H1 (cell line): ENCODE results near the gene BMI1. TPM values are rescaled to one million over a fixed set of nuclear protein-coding genes. Genes with fewer than 3 reads are reported as not detected.

Source experiments
- CTCF ChIA-PET: fragments of 300-600 bp; sonication (Branson Sonifier 250); formaldehyde crosslinking; loops from one replicate; lab custom pipeline; 2021; ENCODE audit not compliant: partially characterized antibody; lab: Charles Lee
- POLR2A ChIA-PET: fragments of 300-600 bp; sonication (Branson Sonifier 250); formaldehyde crosslinking; loops from one replicate; lab custom pipeline; 2021; ENCODE audit warnings: inconsistent platforms; ENCODE audit not compliant: partially characterized antibody; lab: Charles Lee
- DNase-seq, 2 experiments: peaks; one replicate each; pipeline versions ENCODE4 v3.0.0 to v3.0.0-alpha.2; 2010 to 2022; ENCODE audit warnings: low spot score in 2 of 2, low read depth in 1 of 2, mixed read lengths in 1 of 2
- FAIRE-seq: peaks from 2 replicates; lab custom pipeline; 2011; peaks lifted over from hg19 to GRCh38; lab: Jason Lieb, UNC
- H2AFZ ChIP-seq: 2 replicates; pipeline ENCODE4 v1.8.1; 2012; ENCODE audit warnings: low read length, inconsistent platforms
- H2AK5ac ChIP-seq: 2 replicates; pipeline ENCODE4 v1.6.1; 2013; ENCODE audit warnings: low read depth, low read length
- H2BK120ac ChIP-seq: replicated peaks from 2 replicates; pipeline ENCODE3; 2013; ENCODE audit warnings: low read depth, low read length, inconsistent platforms
- H2BK12ac ChIP-seq: 2 replicates; pipeline ENCODE4 v1.6.1; 2013; ENCODE audit warnings: low read depth, low read length
- H2BK15ac ChIP-seq: 2 replicates; pipeline ENCODE4 v1.6.1; 2013; ENCODE audit warnings: low read length
- H2BK20ac ChIP-seq: 2 replicates; pipeline ENCODE4 v1.6.1; 2013; ENCODE audit warnings: low read length
- H2BK5ac ChIP-seq: 2 replicates; pipeline ENCODE4 v1.6.1; 2013; ENCODE audit warnings: low read depth, low read length
- H3K14ac ChIP-seq: 2 replicates; pipeline ENCODE4 v1.6.1; 2013; ENCODE audit warnings: inconsistent platforms; ENCODE audit not compliant: insufficient read length
- H3K18ac ChIP-seq: 2 replicates; pipeline ENCODE4 v1.6.1; 2013; ENCODE audit warnings: low read length; ENCODE audit errors: extremely low read depth
- H3K23ac ChIP-seq: 2 replicates; pipeline ENCODE4 v1.6.1; 2013; ENCODE audit warnings: inconsistent platforms; ENCODE audit not compliant: insufficient read length
- H3K23me2 ChIP-seq: 2 replicates; pipeline ENCODE4 v1.6.1; 2013; ENCODE audit warnings: low read depth, low read length
- H3K27ac ChIP-seq: 2 replicates; pipeline ENCODE4 v1.6.1; 2011; ENCODE audit warnings: low read depth, low read length, inconsistent platforms
- H3K27me3 ChIP-seq, 4 experiments: replicated peaks in 1 of 4; 1 replicate in 1 of 4; 2 replicates in 3 of 4; pipeline versions ENCODE4 v1.6.1 to v1.8.1; 2011 to 2013; ENCODE audit warnings: low read length in 3 of 4, mild to moderate bottlenecking in 3 of 4, inconsistent platforms in 2 of 4, mixed read lengths in 2 of 4, moderate library complexity in 1 of 4; ENCODE audit not compliant: control insufficient read depth in 3 of 4, insufficient read depth in 3 of 4; ENCODE audit errors: extremely low read depth in 1 of 4
- H3K36me3 ChIP-seq, 4 experiments: 2 replicates each; pipeline versions ENCODE4 v1.6.1 to v1.8.1; 2011 to 2013; ENCODE audit warnings: mild to moderate bottlenecking in 4 of 4, low read length in 3 of 4, moderate library complexity in 2 of 4, control low read depth in 1 of 4, inconsistent platforms in 1 of 4; ENCODE audit not compliant: insufficient read depth in 4 of 4, control insufficient read depth in 2 of 4
- H3K4ac ChIP-seq: replicated peaks from 2 replicates; pipeline ENCODE3; 2013; ENCODE audit warnings: low read length, low read depth, mixed read lengths, inconsistent platforms; ENCODE audit not compliant: insufficient read length
- H3K4me1 ChIP-seq, 4 experiments: replicated peaks in 1 of 4; 1 replicate in 1 of 4; 2 replicates in 3 of 4; pipeline versions ENCODE4 v1.6.1 to v1.8.1; 2011 to 2013; ENCODE audit warnings: low read length in 3 of 4, inconsistent platforms in 2 of 4, mixed read lengths in 1 of 4; ENCODE audit not compliant: insufficient read depth in 4 of 4, control insufficient read depth in 3 of 4
- H3K4me2 ChIP-seq, 2 experiments: 2 replicates each; pipeline versions ENCODE4 v1.6.1 to v1.8.1; 2011 to 2013; ENCODE audit warnings: low read depth in 2 of 2, low read length in 2 of 2, control low read depth in 1 of 2, inconsistent platforms in 1 of 2, mild to moderate bottlenecking in 1 of 2; ENCODE audit not compliant: insufficient read depth in 1 of 2
- H3K4me3 ChIP-seq, 4 experiments: fragments of 200-600, 300-600 bp in 1 of 4; sonication (generic), shearing (Covaris generic), sonication (Bioruptor Twin) in 1 of 4; 2 replicates each; pipeline versions ENCODE4 v1.5.1 to v1.8.1; 2011 to 2016; ENCODE audit warnings: low read length in 4 of 4, low read depth in 3 of 4, control low read depth in 2 of 4, inconsistent platforms in 2 of 4, mild to moderate bottlenecking in 2 of 4, mixed read lengths in 1 of 4, moderate library complexity in 1 of 4; ENCODE audit not compliant: insufficient read depth in 2 of 4; ENCODE audit errors: extremely low read depth in 1 of 4
- H3K56ac ChIP-seq: replicated peaks from 2 replicates; pipeline ENCODE3; 2013; ENCODE audit warnings: low read depth, mild to moderate bottlenecking, mixed read lengths, low read length, inconsistent platforms; ENCODE audit not compliant: insufficient read length
- H3K79me1 ChIP-seq: 2 replicates; pipeline ENCODE4 v1.6.1; 2013; ENCODE audit warnings: low read depth, low read length, control low read depth
- H3K79me2 ChIP-seq, 2 experiments: 2 replicates each; pipeline versions ENCODE4 v1.6.1 to v1.8.1; 2012 to 2013; ENCODE audit warnings: low read length in 2 of 2, mild to moderate bottlenecking in 2 of 2, inconsistent platforms in 1 of 2; ENCODE audit not compliant: insufficient read depth in 2 of 2, control insufficient read depth in 1 of 2
- H3K9ac ChIP-seq, 4 experiments: replicated peaks in 1 of 4; 1 replicate in 1 of 4; 2 replicates in 3 of 4; pipeline versions ENCODE4 v1.6.1 to v1.8.1; 2011 to 2013; ENCODE audit warnings: low read depth in 3 of 4, low read length in 3 of 4, control low read depth in 2 of 4, mild to moderate bottlenecking in 2 of 4, moderate library complexity in 2 of 4, inconsistent platforms in 1 of 4; ENCODE audit errors: extremely low read depth in 1 of 4
- H3K9me3 ChIP-seq, 2 experiments: 2 replicates each; pipeline versions ENCODE4 v1.6.1 to v1.8.1; 2012 to 2013; ENCODE audit warnings: mild to moderate bottlenecking in 2 of 2, moderate library complexity in 2 of 2, control low read depth in 1 of 2, inconsistent platforms in 1 of 2, low read depth in 1 of 2, low read length in 1 of 2, mixed read lengths in 1 of 2; ENCODE audit not compliant: insufficient read depth in 2 of 2
- H4K20me1 ChIP-seq, 2 experiments: replicated peaks in 1 of 2; 2 replicates each; pipeline versions ENCODE3 to v1.8.1; 2011 to 2013; ENCODE audit warnings: inconsistent platforms in 2 of 2, low read length in 2 of 2, mild to moderate bottlenecking in 1 of 2; ENCODE audit not compliant: insufficient read depth in 2 of 2, control insufficient read depth in 1 of 2
- H4K5ac ChIP-seq: 2 replicates; pipeline ENCODE4 v1.6.1; 2013; ENCODE audit warnings: low read length, low read depth, mixed read lengths, inconsistent platforms; ENCODE audit not compliant: insufficient read length
- H4K8ac ChIP-seq: 2 replicates; pipeline ENCODE4 v1.8.0; 2013; ENCODE audit warnings: mild to moderate bottlenecking, moderate library complexity, low read length, inconsistent platforms; ENCODE audit not compliant: insufficient read depth; ENCODE audit errors: extremely low read depth
- H4K91ac ChIP-seq: replicated peaks from 2 replicates; pipeline ENCODE3; 2013; ENCODE audit warnings: low read length, mixed read lengths, inconsistent platforms; ENCODE audit not compliant: insufficient read length
- BACH1 ChIP-seq: IDR thresholded peaks from 2 replicates; pipeline ENCODE4 v1.6.1; 2012; ENCODE audit warnings: low read length, improper control_type of control experiment
- EGR1 ChIP-seq: IDR thresholded peaks from 2 replicates; pipeline ENCODE4 v1.6.1; 2011; ENCODE audit warnings: low read depth, low read length, borderline replicate concordance
- KDM1A ChIP-seq: fragments of 200-600, 300-600 bp; sonication (generic); IDR thresholded peaks from 2 replicates; pipeline ENCODE4 v1.7.1; 2016; ENCODE audit warnings: mild to moderate bottlenecking, low read length, borderline replicate concordance
- KDM4A ChIP-seq: IDR thresholded peaks from one replicate; pipeline ENCODE4 v1.7.1; 2012; ENCODE audit warnings: low read depth, mild to moderate bottlenecking, moderate library complexity, low read length, inconsistent platforms; ENCODE audit not compliant: severe bottlenecking
- PHF8 ChIP-seq: fragments of 200-600 bp; sonication (generic); conservative IDR thresholded peaks from 2 replicates; pipeline ENCODE4 v1.7.1; 2012; ENCODE audit warnings: low read depth, mild to moderate bottlenecking, inconsistent platforms, low read length, moderate library complexity
- RBBP5 ChIP-seq: IDR thresholded peaks from 2 replicates; pipeline ENCODE4 v1.7.1; 2012; ENCODE audit warnings: low read depth, mild to moderate bottlenecking, inconsistent platforms, low read length, moderate library complexity, borderline replicate concordance
- SIN3A ChIP-seq, 2 experiments: IDR thresholded peaks in 1 of 2; conservative IDR thresholded peaks in 1 of 2; 2 replicates each; pipeline ENCODE4 v1.6.1; 2011 to 2012; ENCODE audit warnings: low read length in 2 of 2, improper control_type of control experiment in 1 of 2, low read depth in 1 of 2, mild to moderate bottlenecking in 1 of 2
- SP4 ChIP-seq: IDR thresholded peaks from 2 replicates; pipeline ENCODE4 v1.6.1; 2012; ENCODE audit warnings: low read length, inconsistent platforms
- SRF ChIP-seq: IDR thresholded peaks from 2 replicates; pipeline ENCODE4 v1.6.1; 2011; ENCODE audit warnings: mild to moderate bottlenecking, low read depth, low read length, moderate library complexity
- YY1 ChIP-seq: IDR thresholded peaks from 2 replicates; pipeline ENCODE4 v1.6.1; 2011; ENCODE audit warnings: low read depth, mild to moderate bottlenecking, low read length
- WGBS, 2 experiments: shearing (Covaris generic) in 1 of 2; methylation state at CpG; one replicate each; pipeline versions ENCODE4 v1.1.6 to v1.1.7; 2013 to 2015; ENCODE audit warnings: low lambda C conversion rate in 2 of 2, mixed read lengths in 2 of 2, inconsistent platforms in 1 of 2, low coverage in 1 of 2, missing lambda C conversion rate in 1 of 2; ENCODE audit not compliant: insufficient replicate concordance in 2 of 2, insufficient coverage in 1 of 2, insufficient read length in 1 of 2; ENCODE audit errors: extremely low coverage in 1 of 2, missing lambda C conversion rate in 1 of 2; 5-methylcytosine and 5-hydroxymethylcytosine counted together
- polyA plus RNA-seq, 7 experiments: library from polyadenylated mRNA; depleted of rRNA in 3 of 7; stranded (reverse) in 5 of 7; unstranded in 2 of 7; fragments of >200 nt in 5 of 7; fragments of 200-250 nt in 2 of 7; gene quantifications; 1 replicate in 5 of 7; 2 replicates in 1 of 7; 4 replicates in 1 of 7; pipeline versions ENCODE4 v1.2.1 to v1.2.3, GENCODE V29; 2011 to 2013; ENCODE audit warnings: missing spikeins in 2 of 7, mixed read lengths in 2 of 7
- total RNA-seq: library from RNA; stranded (reverse); fragmentation: NEBNext Ultra II Directional; extraction: Animal tissue kit (Norgen Biotek cat#: 25700); gene quantifications from 2 replicates; pipeline ENCODE4 v1.2.1, GENCODE V29; 2021
- TF ChIP-seq, protein P1 (sequence below): IDR thresholded peaks from 2 replicates; pipeline ENCODE4 v1.6.1; 2012; ENCODE audit warnings: inconsistent platforms

The BMI1 gene
- total and polyA plus RNA-seq, 2 of the 8 experiments (the other 6 are each of a cell fraction or from before 2014, with no cell fraction given): 2.8 to 10.7 TPM

DNA sequence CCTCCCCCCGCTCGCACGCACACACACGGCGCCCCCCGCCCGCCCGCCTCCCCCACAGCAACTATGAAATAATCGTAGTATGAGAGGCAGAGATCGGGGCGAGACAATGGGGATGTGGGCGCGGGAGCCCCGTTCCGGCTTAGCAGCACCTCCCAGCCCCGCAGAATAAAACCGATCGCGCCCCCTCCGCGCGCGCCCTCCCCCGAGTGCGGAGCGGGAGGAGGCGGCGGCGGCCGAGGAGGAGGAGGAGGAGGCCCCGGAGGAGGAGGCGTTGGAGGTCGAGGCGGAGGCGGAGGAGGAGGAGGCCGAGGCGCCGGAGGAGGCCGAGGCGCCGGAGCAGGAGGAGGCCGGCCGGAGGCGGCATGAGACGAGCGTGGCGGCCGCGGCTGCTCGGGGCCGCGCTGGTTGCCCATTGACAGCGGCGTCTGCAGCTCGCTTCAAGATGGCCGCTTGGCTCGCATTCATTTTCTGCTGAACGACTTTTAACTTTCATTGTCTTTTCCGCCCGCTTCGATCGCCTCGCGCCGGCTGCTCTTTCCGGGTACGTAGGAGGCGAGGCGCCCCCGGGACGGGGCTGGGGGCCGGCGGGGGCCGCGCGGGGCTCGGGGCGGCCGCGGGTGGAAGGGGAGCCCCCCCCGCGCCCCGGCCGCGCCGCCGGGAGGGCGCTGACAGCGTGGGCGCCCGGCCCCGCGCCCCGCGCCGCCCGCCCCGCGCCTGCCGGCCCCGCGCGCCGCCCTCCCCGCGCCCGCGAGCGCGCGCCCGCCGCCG, 441 bp downstream of the BMI1 start:
- H2AK5ac ChIP-seq: no peak overlapping the region
- H3K4me1 ChIP-seq: peaks cover 6 to 21% (median 6%) of the 10 kb centered on the region in 4 experiments; a peak in 5 of 7 replicates
- no peak overlapping the region for H2BK120ac ChIP-seq
- H3K79me1 ChIP-seq: no peaks in the 10 kb centered on the region
- H3K4me2 ChIP-seq: peak overlapping the region; percentile 64 to 84
- H4K8ac ChIP-seq: peak overlapping the region; percentile 74; the same call in 1 of the 2 replicates
- 3% methylated on average over 7 of the region's 114 CpGs; no CpG with 5 or more reads in 1 of the 2 experiments for WGBS, 2 experiments
- H3K27me3 ChIP-seq: peaks cover 36 to 73% (median 52%) of the 10 kb centered on the region in 4 experiments
- H3K4ac ChIP-seq: no peak overlapping the region
- peak overlapping the region; percentile 19; the same call in 1 of the 2 replicates for H2BK5ac ChIP-seq
- peak overlapping the region; percentile 48 for H4K91ac ChIP-seq
- H3K23ac ChIP-seq: no peak overlapping the region
- H3K56ac ChIP-seq: no peak overlapping the region
- no peak overlapping the region for H2BK15ac ChIP-seq
- CTCF ChIA-PET: interaction anchor here (2.5 kb wide), 1 partner anchor 19 kb away, joined by 5 read pairs; no protein-coding TSS in a partner anchor
- no peak overlapping the region for H3K27ac ChIP-seq
- no peak overlapping the region for H3K14ac ChIP-seq
- no peak for FAIRE-seq
- H4K5ac ChIP-seq: peak overlapping the region; percentile 25
- no peak overlapping the region for H2BK20ac ChIP-seq
- no peak overlapping the region for H2BK12ac ChIP-seq
- DNase-seq: peak in 1 of 2 experiments; percentile 82
- no peak overlapping the region; the same call in 1 of the 2 replicates for H3K18ac ChIP-seq
- H3K23me2 ChIP-seq: peaks cover 13% of the 10 kb centered on the region
- POLR2A ChIA-PET: interaction anchor here (1.0 to 1.4 kb wide), 2 partner anchors 11 to 327 kb away, joined by 4 read pairs; no protein-coding TSS in a partner anchor
- H3K4me3 ChIP-seq: peak overlapping the region; percentile 44 to 81 (median 54)
- H3K36me3 ChIP-seq: no peaks in the 10 kb centered on the region
- H3K79me2 ChIP-seq: no peaks in the 10 kb centered on the region
- no peak overlapping the region for H2AFZ ChIP-seq
- peaks cover 7 to 14% of the 10 kb centered on the region in 2 experiments for H4K20me1 ChIP-seq
- H3K9ac ChIP-seq: peak overlapping the region; percentile 23 to 87 (median 61); a peak in 6 of 7 replicates
- H3K9me3 ChIP-seq: no peaks in the 10 kb centered on the region
- peak; percentile 94 for TF ChIP-seq YY1
- TF ChIP-seq EGR1: peak; percentile 46; the same call in 1 of the 2 replicates
- TF ChIP-seq, protein P1, sequence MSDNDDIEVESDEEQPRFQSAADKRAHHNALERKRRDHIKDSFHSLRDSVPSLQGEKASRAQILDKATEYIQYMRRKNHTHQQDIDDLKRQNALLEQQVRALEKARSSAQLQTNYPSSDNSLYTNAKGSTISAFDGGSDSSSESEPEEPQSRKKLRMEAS: peak; percentile 63; the same call in 1 of the 2 replicates
- TF ChIP-seq PHF8: peak; percentile 65
- peak; percentile 50; the same call in 1 of the 2 replicates for TF ChIP-seq BACH1
- no peak for TF ChIP-seq SRF
- peak; percentile 91 for TF ChIP-seq KDM4A
- TF ChIP-seq SIN3A (conservative IDR thresholded peaks at IDR 0.05 in 1 of 2, IDR thresholded peaks at IDR 0.05 in 1 of 2; ENCODE audit: low read depth in 1 of 2, low read length in 2 of 2): peak; percentile 75 to 84; a peak in 3 of 4 replicates
- peak; percentile 44; the same call in 1 of the 2 replicates for TF ChIP-seq KDM1A
- peak; percentile 74; the same call in 1 of the 2 replicates for TF ChIP-seq RBBP5
- TF ChIP-seq SP4: no peak
